ENCODE data around the gene TUSC2.

Gene TUSC2

DNA sequence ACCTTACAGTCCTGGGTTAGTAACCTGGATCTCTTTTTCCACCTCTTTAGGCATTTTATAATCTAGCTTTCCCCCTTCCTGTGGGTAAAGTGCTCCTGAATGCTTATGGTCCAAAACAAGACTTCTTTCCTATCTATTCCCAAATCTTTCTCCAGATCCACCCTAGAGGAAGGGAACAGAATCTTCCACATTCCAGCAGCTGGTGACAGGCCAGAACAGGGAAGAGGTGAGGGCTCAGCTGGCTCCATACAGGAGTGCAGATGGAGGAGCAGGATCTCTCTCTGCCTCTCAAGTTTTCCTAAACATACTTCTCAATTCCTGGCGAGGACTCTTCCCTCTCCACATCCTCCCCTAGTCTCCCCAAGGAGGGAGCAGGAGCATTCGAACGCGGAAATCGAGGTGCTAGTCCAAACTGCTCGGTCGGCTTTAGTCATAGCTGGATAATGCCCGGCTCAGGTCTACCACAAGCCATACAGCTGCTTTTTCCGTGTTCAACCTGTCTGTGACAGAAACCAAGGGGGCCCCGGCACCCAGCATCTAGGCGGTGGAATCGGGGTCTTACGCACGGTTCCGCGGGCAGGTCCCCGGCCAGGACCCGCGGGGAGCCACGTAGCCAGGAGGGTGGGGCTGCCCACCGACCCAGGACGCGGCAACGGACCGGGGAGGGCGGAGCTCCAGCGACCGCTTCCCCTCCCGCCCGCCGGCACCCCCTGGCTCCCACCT lies 8.6 kb upstream of the TUSC2 start:
- no peak for DNase-seq (ENCODE audit: low read depth in 2 of 2)

- DNase-seq (ENCODE audit: low read depth in 2 of 2): no peak
Measured at GRCh38 chr3:50334339-50335075, 6.5 kb upstream of the TUSC2 start.

DNA sequence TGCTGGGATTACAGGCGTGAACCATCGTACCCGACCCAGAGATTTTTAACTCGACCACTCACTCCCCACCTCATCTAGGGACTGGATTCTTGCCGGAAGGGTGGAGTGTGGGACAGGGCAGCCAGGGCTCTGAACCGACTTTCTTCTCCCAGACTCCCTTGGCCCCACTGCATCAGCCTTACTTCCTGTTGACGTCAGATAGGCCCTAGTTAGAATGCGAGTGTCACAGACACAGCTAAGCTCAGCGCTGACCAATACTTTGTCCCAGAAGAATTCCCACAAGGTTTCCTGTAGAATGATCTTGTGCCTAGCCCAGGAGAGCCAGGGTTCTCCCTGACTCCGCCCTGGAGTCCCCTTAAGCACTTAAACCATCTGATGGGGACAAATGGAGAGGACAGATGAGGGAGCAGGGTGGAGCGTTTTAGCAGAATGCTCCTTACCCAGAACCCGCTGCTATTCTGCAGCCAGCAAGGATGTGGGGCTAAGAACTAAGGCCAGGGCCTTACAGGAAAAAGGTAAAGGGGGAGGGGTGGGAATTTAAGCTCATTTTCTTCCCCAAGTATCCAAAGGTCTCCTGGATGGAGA lies 5.8 kb upstream of the TUSC2 start:
- DNase-seq (ENCODE audit: low read depth in 2 of 2): no peak

- no peak for DNase-seq (ENCODE audit: low read depth in 2 of 2)
Measured at GRCh38 chr3:50331364-50331907, 3.4 kb upstream of the TUSC2 start.

- DNase-seq (ENCODE audit: low read depth in 2 of 2): no peak
Measured at GRCh38 chr3:50330330-50330729, 2.3 kb upstream of the TUSC2 start.

- no peak for DNase-seq (ENCODE audit: low read depth in 2 of 2)
Measured at GRCh38 chr3:50327129-50327528, 894 bp downstream of the TUSC2 start.

GRCh38 chr3:50326182-50326541 lies 1.9 kb downstream of the TUSC2 start:
- DNase-seq (ENCODE audit: low read depth in 2 of 2): no peak

DNA sequence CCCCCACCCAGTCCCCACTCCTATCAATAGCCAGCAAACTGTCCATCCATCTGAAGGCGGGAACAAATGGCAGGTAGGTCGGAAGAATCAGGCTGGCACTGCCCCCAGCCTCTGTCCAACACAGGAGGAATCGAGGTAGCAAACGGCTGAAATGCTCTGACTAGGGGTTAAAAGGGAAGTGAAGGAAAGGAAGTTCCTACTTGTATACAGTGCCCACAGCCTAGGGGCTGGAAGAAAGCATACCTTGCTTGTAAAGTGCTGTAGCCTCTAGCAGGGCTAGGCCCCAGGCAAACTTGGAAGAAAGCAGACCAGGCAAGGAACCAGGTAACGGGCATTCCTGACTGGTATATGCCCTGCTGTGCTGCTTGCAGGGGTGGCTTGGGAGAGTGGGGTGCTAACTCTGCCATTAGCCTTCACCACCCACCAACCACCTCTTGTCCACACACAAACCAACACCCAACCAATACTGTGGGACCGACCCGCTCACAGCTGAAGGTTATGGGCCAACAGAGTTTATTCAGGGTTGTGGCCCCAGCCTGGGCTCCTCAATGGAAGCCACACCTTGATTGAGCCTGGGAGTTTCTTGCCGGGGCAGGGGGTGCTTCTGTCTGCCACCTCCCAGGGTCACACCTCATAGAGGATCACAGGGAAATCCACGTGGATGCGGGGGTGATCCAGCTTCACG lies 2.4 kb downstream of the TUSC2 start:
- no peak for DNase-seq (ENCODE audit: low read depth in 2 of 2)

GRCh38 chr3:50325113-50325480 lies 2.9 kb downstream of the TUSC2 start:
- no peak for DNase-seq (ENCODE audit: low read depth in 2 of 2)

DNA sequence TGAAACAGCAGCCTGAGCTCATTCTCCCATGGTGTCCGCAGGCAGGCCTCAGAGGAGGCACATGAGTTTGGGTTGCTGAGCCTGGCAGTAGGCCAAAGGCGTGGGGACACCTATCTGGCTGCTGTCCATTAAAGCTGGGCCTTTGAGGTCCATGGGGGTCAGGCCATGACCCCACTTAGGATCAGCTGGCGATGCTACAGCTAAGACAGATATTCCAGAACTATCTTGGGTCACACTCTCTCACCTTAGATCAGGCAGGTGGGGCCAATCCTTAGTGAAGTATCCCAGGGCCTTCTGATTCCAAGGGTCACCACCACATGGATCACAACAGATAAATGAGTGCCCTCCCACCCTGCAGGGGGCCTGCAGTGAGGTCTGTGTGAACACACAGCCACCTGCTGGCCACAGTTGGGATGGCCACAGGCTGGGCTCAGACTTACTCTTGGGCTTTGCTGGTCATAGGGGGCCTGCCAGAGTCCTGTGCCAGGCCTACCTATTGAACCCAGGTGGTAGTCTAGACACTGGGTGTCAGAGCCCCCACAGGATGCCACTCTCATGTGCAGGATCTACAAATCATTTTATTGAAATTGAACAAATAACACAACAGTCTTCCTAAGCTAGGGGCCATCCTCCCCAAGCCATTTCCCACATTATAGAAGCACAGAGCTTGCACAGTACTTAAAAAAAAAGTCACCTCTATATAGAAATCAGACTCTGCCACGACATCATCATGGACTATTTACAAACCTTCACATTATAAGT lies 3.5 kb downstream of the TUSC2 start:
- no peak for DNase-seq (ENCODE audit: low read depth in 2 of 2)

- no peak for DNase-seq (ENCODE audit: low read depth in 2 of 2)
Measured at GRCh38 chr3:50323614-50324199, 4.3 kb downstream of the TUSC2 start.

- no peak for DNase-seq (ENCODE audit: low read depth in 2 of 2)
Measured at GRCh38 chr3:50323092-50323600, 4.9 kb downstream of the TUSC2 start.

- no peak for DNase-seq (ENCODE audit: low read depth in 2 of 2)
Measured at GRCh38 chr3:50322386-50323091, 5.5 kb downstream of the TUSC2 start, which contains the start of gene HYAL2. HYAL2 (minus strand) TSS chr3:50322745; CDS start chr3:50320489, 2,256 bp downstream.

DNA sequence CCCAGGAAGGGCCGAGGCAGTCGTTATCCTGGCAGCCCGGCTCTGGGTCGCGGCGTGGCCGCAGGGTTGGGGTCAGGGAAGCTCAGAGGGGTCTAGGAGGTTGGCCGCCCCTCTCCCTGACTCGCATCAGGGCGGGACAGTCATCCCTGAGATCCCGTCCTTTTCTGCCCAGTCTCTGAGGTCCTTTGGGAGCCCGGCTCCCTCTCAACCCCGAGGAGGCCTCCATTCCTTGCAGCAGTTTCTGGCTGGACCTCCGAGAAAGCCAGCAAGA lies 6.0 kb downstream of the TUSC2 start:
- no peak for DNase-seq (ENCODE audit: low read depth in 2 of 2)

DNA sequence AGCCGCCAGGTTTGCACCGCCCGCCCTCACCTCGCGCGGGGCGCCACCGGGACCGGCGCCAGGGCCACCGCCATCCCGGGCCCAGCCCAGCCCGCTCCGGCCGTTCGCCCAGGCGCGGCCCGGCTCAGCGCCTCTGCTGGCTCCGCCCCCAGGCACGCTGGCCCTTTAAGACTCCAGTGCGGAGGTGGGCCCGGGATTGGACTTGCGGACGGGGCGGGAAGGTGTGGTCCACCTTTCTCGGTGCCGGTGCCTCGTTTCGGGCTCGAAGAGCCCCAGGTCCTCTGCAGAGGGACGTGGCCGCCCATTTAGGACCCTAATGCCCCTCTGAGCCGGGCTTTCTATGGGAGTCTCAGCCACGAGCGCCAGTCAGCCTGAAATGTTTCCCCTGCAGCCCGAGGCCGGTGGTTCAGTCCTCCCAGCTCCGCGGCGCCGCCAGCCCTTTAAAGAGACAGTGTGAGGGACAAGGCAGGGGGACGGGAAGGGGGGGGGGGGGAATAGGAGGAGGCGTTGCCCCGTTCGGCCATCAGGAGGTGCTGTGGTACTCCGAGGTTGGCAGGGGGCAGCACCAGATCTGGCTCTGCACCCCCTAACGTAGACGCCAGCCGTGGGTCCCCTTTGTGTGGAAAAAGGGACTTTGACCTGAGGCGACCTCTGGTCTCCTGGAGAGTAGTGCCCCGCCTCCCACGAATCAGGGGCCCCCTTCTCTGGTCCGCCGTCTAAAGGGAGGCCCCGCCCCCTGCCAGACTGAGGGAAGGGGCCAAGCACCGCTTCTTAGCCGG lies 6.5 kb downstream of the TUSC2 start:
- DNase-seq (ENCODE audit: low read depth in 2 of 2): peak; percentile 42 to 68

DNA sequence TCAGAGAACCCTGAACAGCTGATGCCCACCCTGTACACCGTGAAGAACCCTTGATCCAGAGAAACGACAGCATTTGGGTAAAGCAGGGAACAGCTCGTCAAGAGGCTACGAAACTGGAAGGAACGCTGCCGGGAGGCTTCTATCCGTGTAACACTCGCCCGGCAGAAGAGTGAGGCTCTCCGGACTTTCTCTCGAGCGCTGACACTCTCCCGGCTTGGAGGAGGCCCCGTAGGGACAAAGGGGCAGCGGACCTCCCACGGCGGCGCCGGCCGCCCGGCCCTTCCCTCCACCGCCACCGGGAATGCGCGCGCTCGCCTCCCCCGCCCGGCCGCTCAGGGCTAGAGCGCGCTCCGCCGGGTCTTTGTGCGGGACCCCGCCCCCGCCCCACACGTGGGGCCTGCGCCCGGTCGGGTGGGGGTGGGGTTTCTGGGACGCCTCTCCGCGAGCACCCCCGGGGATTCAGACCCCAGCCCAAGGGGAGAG lies 7.1 kb downstream of the TUSC2 start:
- no peak for DNase-seq (ENCODE audit: low read depth in 2 of 2)

- no peak for DNase-seq (ENCODE audit: low read depth in 2 of 2)
Measured at GRCh38 chr3:50319894-50320625, 8.0 kb downstream of the TUSC2 start.

GRCh38 chr3:50319181-50319893 lies 8.7 kb downstream of the TUSC2 start:
- DNase-seq (ENCODE audit: low read depth in 2 of 2): no peak
